Mucosa of stomach (tissue), 1 donor: Measurements from ENCODE around the gene KRTAP1-3.

Experiments
- H3K27me3 ChIP-seq: one replicate; pipeline ENCODE4 v1.7.0; 2013; ENCODE audit warnings: mild to moderate bottlenecking, low read length; ENCODE audit not compliant: control insufficient read depth, insufficient read depth
- H3K36me3 ChIP-seq: one replicate; pipeline ENCODE4 v1.7.0; 2013; ENCODE audit warnings: low read length; ENCODE audit not compliant: control insufficient read depth, insufficient read depth
- H3K4me1 ChIP-seq: one replicate; pipeline ENCODE4 v1.7.0; 2013; ENCODE audit warnings: mild to moderate bottlenecking, low read length; ENCODE audit not compliant: control insufficient read depth, insufficient read depth
- H3K4me3 ChIP-seq: one replicate; pipeline ENCODE4 v1.7.0; 2013; ENCODE audit warnings: low read length
- H3K9ac ChIP-seq: one replicate; pipeline ENCODE4 v1.7.0; 2013; ENCODE audit warnings: mild to moderate bottlenecking, low read length, moderate library complexity
- H3K9me3 ChIP-seq: one replicate; pipeline ENCODE4 v1.7.0; 2013; ENCODE audit warnings: mild to moderate bottlenecking, low read length, moderate library complexity; ENCODE audit not compliant: control insufficient read depth
- donor health status: Pancreatic carcinoma.

The KRTAP1-3 gene

GRCh38 chr17:41016578-41017215 is 18.0 kb downstream of the KRTAP1-3 start:
- H3K9me3 ChIP-seq: no peaks in the 10 kb centered on the region
- H3K9ac ChIP-seq: no peak overlapping the region
- H3K27me3 ChIP-seq: no peaks in the 10 kb centered on the region
- no peak overlapping the region for H3K4me3 ChIP-seq
- no peaks in the 10 kb centered on the region for H3K4me1 ChIP-seq
- no peaks in the 10 kb centered on the region for H3K36me3 ChIP-seq

DNA sequence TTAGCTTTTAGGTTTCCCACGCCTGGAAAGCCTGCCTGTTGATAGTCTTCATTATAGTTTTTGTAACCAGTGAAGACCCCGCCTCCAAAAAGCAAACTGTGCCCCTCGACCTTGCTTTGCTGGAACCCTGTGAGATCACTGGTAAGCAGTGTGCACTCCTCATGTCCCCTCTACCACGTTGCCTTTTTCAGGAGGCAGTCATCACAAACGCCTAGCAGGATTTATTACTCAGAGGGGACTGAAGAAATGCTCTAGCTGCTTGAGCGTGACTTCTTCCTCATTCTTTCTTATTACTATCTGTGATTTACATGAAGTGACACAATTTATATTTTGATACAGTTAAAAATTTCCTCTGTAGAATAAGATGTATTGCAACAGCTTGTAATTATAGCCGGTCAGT is 19.2 kb downstream of the KRTAP1-3 start:
- Histone ChIP-seq H3K27me3 (no peaks in the 10 kb centered on the region), H3K36me3 (no peaks in the 10 kb centered on the region), H3K4me1 (no peaks in the 10 kb centered on the region), H3K9me3 (no peaks in the 10 kb centered on the region), H3K4me3 (no peak overlapping the region), H3K9ac (no peak overlapping the region)

- no peak overlapping the region for H3K9ac ChIP-seq
- H3K9me3 ChIP-seq: no peaks in the 10 kb centered on the region
- H3K4me3 ChIP-seq: no peak overlapping the region
- no peaks in the 10 kb centered on the region for H3K4me1 ChIP-seq
- H3K36me3 ChIP-seq: no peaks in the 10 kb centered on the region
- no peaks in the 10 kb centered on the region for H3K27me3 ChIP-seq
Measured at GRCh38 chr17:41013606-41014005, 21.1 kb downstream of the KRTAP1-3 start.

DNA sequence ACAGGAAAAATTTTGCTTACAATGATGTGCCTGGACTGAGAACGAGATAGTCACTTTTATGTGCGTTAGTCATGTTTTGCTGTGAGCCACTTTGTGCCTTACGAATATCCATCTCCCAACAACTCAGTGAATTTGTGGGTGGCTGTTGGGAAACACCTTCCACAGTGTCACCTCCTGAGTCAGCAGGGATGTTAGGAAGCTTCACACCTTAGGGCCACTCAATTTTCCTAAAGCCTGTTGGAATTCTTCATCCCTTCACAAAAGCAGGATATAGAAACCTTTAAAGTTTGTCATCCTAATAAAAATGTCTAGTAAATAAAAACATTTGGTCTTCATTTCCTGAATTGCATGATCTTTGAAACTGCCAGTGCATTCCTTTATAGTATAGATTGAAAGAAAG is 21.5 kb downstream of the KRTAP1-3 start:
- no peaks in the 10 kb centered on the region for H3K9me3 ChIP-seq
- no peaks in the 10 kb centered on the region for H3K27me3 ChIP-seq

DNA sequence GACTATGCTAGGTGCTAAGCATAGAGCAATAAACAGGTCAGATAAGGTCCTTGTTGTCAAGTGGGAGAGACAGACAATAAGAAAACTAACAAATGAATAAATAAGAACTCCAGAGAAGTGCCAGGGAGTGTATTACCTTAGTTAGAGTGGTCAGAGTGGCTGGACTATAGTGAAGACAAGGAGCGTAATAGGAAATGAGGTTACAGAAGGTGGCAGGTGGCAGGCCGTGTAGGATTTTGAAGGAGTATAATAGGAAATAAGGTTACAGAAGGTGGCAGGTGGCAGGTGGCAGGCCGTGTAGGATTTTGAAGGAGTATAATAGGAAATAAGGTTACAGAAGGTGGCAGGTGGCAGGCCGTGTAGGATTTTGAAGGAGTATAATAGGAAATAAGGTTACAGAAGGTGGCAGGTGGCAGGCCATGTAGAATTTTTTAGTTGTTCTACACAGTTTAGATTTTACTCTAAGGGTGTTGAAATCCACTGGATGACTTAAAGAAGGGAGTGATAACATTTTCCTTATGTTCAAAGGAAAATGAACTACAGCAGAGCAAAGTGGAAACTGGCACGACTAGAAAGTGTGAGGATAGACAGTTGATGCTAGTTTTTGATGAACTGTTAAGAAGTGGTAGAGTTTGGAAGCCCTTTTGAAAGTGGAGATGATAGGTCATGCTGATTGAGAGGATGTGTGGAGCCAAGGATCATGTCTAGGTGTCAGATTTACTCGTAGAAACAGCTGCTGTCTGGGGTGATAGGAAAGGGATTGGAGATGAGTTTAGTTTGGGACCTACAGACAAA is 22.2 kb downstream of the KRTAP1-3 start:
- Histone ChIP-seq H3K4me3 (no peak overlapping the region), H3K36me3 (no peaks in the 10 kb centered on the region), H3K4me1 (no peaks in the 10 kb centered on the region), H3K9ac (no peak overlapping the region), H3K27me3 (no peaks in the 10 kb centered on the region), H3K9me3 (no peaks in the 10 kb centered on the region)

More for the DNA sequence above, 21.5 kb downstream of the KRTAP1-3 start:
- Histone ChIP-seq H3K4me1 (no peaks in the 10 kb centered on the region), H3K4me3 (no peak overlapping the region), H3K36me3 (no peaks in the 10 kb centered on the region), H3K9ac (no peak overlapping the region)

DNA sequence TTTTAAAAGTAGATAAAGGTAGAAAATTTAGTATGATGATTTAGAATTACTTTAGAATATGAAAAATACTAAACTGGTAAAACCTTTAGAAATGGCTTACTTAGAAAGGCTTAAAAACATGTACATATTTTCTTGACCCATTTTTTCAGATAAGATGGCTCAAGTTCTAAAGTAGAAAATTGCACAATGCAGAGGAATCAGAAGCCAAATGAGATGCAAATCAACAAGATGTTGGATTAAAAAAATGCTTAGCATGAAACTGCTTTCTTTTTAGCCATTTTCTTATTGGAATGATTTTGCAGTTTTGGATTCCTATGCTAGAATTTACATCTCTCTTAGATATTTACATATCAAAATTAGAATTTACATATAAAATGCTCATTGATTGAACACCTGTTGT is 24.2 kb downstream of the KRTAP1-3 start:
- Histone ChIP-seq H3K4me3 (no peak overlapping the region), H3K4me1 (no peaks in the 10 kb centered on the region), H3K9ac (no peak overlapping the region), H3K9me3 (no peaks in the 10 kb centered on the region), H3K27me3 (no peaks in the 10 kb centered on the region), H3K36me3 (no peaks in the 10 kb centered on the region)

DNA sequence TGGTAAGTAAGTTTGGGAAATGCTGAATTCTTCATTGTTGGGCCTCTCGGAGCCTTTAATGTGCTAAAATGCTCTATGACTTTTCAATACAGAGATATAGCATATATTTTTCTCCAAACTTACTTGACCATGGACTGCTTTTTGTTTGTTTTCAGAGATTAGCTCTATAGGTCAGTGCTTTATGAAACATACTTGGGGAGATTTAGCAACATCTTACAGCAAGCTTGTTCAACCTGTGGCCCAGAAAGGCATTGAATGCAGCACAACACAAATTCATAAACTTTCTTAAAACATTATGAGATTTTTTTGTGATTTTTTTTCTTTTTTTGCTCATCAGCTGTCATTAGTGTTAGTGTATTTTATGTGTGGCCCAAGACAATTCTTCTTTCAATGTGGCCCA is 24.7 kb downstream of the KRTAP1-3 start:
- H3K9me3 ChIP-seq: no peaks in the 10 kb centered on the region
- no peak overlapping the region for H3K9ac ChIP-seq
- H3K4me1 ChIP-seq: no peaks in the 10 kb centered on the region
- no peaks in the 10 kb centered on the region for H3K27me3 ChIP-seq
- no peaks in the 10 kb centered on the region for H3K36me3 ChIP-seq
- H3K4me3 ChIP-seq: no peak overlapping the region

- Histone ChIP-seq H3K4me3 (no peak overlapping the region), H3K36me3 (no peaks in the 10 kb centered on the region), H3K9ac (no peak overlapping the region), H3K27me3 (no peaks in the 10 kb centered on the region), H3K9me3 (no peaks in the 10 kb centered on the region), H3K4me1 (no peaks in the 10 kb centered on the region)
Measured at GRCh38 chr17:41009301-41009760, 25.3 kb downstream of the KRTAP1-3 start.

DNA sequence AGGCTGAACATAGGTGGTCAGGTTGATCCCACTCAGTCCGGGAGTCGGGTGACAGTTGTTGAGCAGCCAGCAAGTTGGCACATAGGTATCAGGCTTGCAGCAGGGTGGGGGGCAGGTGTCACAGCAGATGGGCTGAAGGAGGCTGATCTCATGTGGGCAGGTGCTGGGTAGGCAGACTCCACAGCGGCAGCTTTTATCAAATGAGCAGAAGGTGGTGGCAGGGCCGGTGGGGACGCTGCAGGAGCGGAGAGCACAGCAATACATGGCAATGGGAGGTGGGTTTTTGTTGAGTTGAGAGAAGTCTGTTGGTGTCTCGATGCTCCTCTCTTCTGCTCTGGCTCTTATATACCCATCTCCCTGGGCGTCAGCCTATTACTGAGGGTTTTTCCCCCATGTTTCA is 25.9 kb downstream of the KRTAP1-3 start, which contains the start of gene KRTAP3-1:
Gene KRTAP3-1 (minus strand): TSS at position 318 of the 400 bp plus-strand sequence. CDS start 54 bp downstream, at position 264.
- no peak within 1 kb of the TSS for H3K9ac ChIP-seq

GRCh38 chr17:41004397-41004796 is 30.3 kb downstream of the KRTAP1-3 start:
- Histone ChIP-seq H3K27me3 (no peaks in the 10 kb centered on the region), H3K9me3 (no peaks in the 10 kb centered on the region), H3K4me1 (peaks cover 12% of the 10 kb centered on the region), H3K9ac (no peak overlapping the region), H3K36me3 (no peaks in the 10 kb centered on the region), H3K4me3 (no peak overlapping the region)

More for the DNA sequence above, 25.9 kb downstream of the KRTAP1-3 start, which contains the start of gene KRTAP3-1:
- no peak within 1 kb of the TSS for H3K4me3 ChIP-seq
- H3K9me3 ChIP-seq: no peaks in the 10 kb centered on the region
- H3K36me3 ChIP-seq: no peaks in the 10 kb centered on the region
- H3K27me3 ChIP-seq: no peaks in the 10 kb centered on the region
- no peaks in the 10 kb centered on the region for H3K4me1 ChIP-seq

GRCh38 chr17:41003926-41004325 is 30.7 kb downstream of the KRTAP1-3 start:
- Histone ChIP-seq H3K27me3 (no peaks in the 10 kb centered on the region), H3K9me3 (no peaks in the 10 kb centered on the region), H3K36me3 (no peaks in the 10 kb centered on the region), H3K9ac (no peak overlapping the region), H3K4me3 (no peak overlapping the region), H3K4me1 (peaks cover 12% of the 10 kb centered on the region)

GRCh38 chr17:41002814-41003213 is 31.9 kb downstream of the KRTAP1-3 start:
- Histone ChIP-seq H3K36me3 (no peaks in the 10 kb centered on the region), H3K4me1 (peaks cover 12% of the 10 kb centered on the region), H3K9me3 (no peaks in the 10 kb centered on the region), H3K27me3 (no peaks in the 10 kb centered on the region), H3K4me3 (no peak overlapping the region), H3K9ac (no peak overlapping the region)
